ENCODE results near the gene ASPSCR1. TPM values are rescaled to one million over a fixed set of nuclear protein-coding genes. Genes with fewer than 3 reads are reported as not detected.

The ASPSCR1 gene
- total and polyA plus RNA-seq, 2 of the 8 experiments (the other 6 are each of a cell fraction or from before 2014, with no cell fraction given), result 33.3 to 43.7 TPM

DNA sequence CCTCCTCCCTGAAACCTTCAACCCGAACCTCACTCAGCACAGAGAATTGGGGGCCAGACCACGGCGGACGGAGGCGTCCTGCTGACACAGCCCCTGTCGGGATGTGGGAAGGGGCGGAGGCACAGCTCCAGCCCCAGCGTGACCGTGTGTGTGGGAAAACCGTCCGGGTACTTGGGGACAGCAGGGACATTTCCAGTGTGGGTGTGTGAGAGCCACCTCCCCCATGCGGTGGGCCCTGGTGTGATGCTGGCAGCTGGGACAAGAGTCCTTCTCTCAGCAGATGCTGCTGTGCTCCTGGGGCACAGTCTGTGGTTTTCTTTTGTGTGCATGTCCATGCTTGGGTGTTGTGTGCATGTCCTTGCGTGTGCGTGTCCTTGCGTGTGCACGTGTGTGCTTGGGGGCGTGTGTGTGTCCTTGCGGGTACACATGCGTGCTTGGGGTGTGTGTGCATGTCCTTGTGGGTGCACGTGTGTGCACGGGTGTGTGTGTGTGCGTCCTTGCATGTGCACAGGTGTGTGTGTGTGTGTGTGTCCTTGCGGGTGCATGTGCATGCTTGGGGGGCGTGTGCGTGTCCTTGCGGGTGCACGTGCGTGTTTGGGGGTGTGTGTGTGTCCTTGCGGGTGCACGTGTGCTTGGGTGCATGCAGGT is 28.4 kb downstream of the ASPSCR1 start (continued):
- no peak for TF ChIP-seq RAD21 (IDR thresholded peaks at IDR 0.05 in 1 of 2, conservative IDR thresholded peaks at IDR 0.05 in 1 of 2; ENCODE audit: low read depth in 2 of 2, low read length in 2 of 2)
